Stimulated activated CD4-positive, alpha-beta T cell treated with anti-CD3 and anti-CD28 coated beads, Interleukin-2, amount 100 ng/mL, for 48 hours (primary cell): ENCODE measurements around the gene PCDHGB6.
"Not testable (repeated sequence)": the region's sequence is repeated elsewhere in the genome, so short reads cannot be mapped to it uniquely, and the experiment has no call there.

ENCODE experiments used
- DNase-seq, 2 donors: peaks; one replicate each; pipeline ENCODE4 v3.0.0-alpha.2; 2020

PCDHGB6 gene

GRCh38 chr5:141389153-141390042 is 18.4 kb upstream of the PCDHGB6 start:
- DNase-seq: no peak

DNA sequence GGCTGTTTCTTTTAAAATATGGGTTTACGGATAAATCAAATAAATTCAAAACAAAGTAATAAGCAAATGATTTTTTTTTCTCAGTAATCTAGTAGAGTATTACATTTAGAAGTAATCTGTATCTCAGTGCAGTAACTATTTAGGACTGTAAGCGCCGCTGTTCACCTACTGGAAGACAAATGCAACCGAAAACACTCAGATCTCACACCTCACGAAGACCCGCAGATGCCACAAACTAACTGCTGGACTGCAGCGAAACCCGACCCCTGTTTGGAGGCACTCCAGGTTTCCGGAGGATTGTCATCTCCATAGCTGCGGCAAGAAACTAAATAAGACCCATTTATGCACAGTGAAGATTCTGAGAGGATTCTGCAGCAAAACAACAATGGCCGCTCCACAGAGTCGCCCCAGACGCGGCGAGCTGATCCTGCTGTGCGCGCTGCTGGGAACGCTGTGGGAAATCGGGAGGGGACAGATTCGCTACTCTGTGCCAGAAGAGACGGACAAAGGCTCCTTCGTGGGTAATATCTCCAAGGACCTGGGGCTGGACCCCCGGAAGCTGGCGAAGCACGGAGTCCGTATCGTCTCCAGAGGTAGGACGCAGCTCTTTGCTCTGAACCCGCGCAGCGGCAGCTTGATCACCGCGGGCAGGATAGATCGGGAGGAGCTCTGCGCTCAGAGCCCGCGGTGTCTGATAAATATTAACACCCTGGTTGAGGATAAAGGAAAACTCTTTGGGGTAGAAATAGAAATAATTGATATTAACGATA is 15.2 kb upstream of the PCDHGB6 start, which contains the start of gene PCDHGA8:
Gene PCDHGA8, plus strand, starts transcription at position 205 of the 770 bp plus-strand sequence. Its CDS starts 181 bp downstream, at position 386.
- DNase-seq: no peak

- no peak for DNase-seq
These were observed 14.6 kb upstream of the PCDHGB6 start for GRCh38 chr5:141393267-141393666.

GRCh38 chr5:141394401-141395187 is 13.2 kb upstream of the PCDHGB6 start:
- not testable (repeated sequence) for DNase-seq

DNA sequence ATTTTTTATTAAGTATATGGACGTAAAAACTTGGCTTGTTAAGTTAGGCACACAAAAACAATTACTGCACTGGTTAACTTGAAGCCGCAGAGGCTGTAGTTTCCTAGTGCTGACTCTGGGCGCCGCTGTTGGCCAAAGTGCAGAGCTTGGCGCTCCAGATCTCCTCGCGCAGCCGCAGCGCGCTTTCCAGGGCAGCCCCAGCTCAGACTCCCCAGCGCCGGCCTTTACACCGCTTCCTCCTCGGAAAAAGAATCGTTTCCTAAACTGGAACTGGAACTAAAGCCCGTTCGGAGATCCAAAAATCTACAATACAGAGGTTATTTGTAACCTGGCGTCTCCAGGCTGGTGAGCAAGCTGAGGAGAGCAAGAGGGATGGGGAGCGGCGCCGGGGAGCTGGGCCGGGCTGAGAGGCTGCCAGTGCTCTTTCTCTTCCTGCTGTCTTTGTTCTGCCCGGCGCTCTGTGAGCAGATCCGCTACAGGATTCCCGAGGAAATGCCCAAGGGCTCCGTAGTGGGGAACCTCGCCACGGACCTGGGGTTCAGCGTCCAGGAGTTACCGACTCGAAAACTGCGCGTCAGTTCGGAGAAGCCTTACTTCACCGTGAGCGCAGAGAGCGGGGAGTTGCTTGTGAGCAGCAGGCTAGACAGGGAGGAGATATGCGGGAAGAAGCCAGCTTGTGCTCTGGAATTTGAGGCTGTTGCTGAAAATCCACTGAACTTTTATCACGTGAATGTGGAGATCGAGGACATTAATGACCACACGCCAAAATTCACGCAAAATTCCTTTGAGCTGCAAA is 9.9 kb upstream of the PCDHGB6 start, which contains the start of gene PCDHGB5:
Gene PCDHGB5, plus strand, starts transcription at position 192 of the 796 bp plus-strand sequence. Its CDS starts 181 bp downstream, at position 373.
- DNase-seq: peak in 1 of 2 donors; percentile 37

DNA sequence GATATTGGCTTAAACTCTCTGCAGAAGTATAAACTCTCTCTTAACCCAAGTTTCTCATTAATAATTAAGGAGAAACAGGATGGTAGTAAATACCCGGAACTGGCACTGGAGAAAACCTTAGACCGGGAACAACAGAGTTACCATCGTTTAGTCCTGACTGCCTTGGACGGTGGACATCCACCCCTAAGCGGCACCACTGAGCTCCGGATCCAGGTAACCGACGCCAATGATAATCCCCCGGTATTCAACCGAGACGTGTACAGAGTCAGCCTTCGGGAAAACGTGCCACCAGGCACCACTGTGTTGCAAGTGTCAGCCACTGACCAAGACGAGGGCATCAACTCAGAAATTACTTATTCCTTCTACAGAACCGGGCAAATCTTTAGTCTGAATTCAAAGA is 9.2 kb upstream of the PCDHGB6 start:
- DNase-seq: no peak

- no peak for DNase-seq
These were observed 8.1 kb upstream of the PCDHGB6 start for GRCh38 chr5:141399555-141400258.

GRCh38 chr5:141402553-141403243 is 5.1 kb upstream of the PCDHGB6 start, which contains the start of gene PCDHGA9:
Gene PCDHGA9, plus strand, starts transcription at chr5:141402778. Its CDS starts 175 bp downstream, at chr5:141402953.
- DNase-seq: no peak

DNA sequence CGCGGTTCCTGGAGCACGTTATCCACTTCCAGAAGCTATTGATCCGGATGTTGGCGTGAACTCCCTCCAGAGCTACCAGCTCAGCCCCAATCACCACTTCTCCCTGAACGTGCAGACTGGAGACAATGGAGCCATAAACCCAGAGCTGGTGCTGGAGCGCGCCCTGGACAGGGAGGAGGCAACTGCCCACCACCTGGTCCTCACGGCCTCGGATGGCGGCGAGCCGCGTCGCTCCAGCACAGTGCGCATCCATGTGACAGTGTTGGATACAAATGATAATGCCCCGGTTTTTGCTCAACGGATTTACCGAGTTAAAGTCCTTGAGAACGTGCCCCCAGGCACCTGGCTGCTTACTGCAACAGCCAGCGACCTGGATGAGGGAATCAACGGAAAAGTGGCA is 4.4 kb upstream of the PCDHGB6 start:
- no peak for DNase-seq

GRCh38 chr5:141409598-141410306 is 1.9 kb downstream of the PCDHGB6 start:
- no peak for DNase-seq

- DNase-seq: no peak
These were observed 3.8 kb downstream of the PCDHGB6 start for GRCh38 chr5:141411575-141411974.

DNA sequence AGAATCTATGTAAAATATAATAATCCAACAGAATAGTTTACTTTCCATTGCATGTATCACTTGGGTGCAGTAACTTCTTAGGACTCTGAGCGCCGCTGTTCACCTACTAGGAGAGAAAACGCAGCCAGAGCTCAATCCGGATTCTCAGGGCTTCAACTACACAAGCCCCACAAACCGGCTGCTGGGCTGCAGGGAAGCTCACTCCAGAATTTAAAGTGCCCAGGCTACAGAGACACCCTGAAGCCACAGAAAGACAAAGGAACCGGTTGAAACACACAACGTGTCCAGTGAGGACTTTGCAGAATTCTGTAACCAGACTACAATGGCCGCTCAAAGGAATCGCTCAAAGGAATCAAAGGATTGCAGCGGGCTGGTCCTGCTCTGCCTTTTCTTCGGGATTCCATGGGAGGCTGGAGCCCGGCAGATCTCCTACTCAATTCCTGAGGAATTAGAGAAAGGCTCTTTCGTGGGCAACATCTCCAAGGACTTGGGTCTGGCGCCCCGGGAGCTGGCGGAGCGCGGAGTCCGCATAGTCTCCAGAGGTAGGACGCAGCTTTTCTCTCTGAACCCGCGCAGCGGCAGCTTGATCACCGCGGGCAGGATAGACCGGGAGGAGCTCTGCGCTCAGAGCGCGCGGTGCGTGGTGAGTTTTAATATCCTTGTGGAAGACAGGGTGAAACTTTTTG is 5.2 kb downstream of the PCDHGB6 start, which contains the start of gene PCDHGA10:
Gene PCDHGA10, plus strand, starts transcription at position 134 of the 686 bp plus-strand sequence. Its CDS starts 189 bp downstream, at position 323.
- peak; percentile 39 to 41 for DNase-seq

DNA sequence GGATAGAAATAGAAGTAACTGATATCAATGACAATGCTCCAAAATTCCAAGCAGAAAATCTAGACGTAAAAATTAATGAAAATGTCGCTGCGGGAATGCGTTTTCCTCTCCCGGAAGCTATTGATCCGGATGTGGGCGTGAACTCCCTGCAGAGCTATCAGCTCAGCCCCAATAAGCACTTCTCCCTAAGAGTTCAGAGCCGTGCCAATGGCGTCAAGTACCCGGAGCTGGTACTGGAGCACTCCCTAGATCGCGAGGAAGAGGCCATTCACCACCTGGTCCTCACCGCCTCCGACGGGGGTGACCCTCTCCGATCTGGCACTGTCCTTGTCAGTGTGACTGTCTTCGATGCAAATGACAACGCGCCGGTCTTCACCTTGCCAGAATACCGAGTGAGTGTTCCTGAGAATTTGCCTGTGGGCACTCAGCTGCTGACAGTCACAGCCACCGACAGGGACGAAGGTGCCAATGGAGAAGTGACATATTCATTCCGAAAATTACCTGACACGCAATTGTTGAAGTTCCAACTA is 5.8 kb downstream of the PCDHGB6 start:
- DNase-seq: no peak

DNA sequence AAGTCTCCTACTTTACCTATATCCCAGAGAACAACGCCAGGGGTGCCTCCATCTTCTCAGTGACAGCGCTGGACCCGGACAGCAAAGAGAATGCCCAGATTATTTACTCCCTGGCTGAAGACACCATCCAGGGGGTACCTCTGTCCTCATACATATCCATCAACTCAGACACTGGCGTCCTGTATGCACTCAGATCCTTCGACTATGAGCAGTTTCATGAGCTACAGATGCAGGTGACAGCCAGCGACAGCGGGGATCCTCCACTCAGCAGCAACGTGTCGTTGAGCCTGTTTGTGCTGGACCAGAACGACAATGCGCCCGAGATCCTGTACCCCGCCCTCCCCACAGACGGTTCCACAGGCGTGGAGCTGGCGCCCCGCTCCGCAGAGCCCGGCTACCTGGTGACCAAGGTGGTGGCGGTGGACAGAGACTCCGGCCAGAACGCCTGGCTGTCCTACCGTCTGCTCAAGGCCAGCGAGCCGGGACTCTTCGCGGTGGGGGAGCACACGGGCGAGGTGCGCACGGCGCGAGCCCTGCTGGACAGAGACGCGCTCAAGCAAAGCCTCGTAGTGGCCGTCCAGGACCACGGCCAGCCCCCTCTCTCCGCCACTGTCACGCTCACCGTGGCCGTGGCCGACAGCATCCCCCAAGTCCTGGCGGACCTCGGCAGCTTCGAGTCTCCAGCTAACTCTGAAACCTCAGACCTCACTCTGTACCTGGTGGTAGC is 6.9 kb downstream of the PCDHGB6 start:
- not testable (repeated sequence) for DNase-seq

DNA sequence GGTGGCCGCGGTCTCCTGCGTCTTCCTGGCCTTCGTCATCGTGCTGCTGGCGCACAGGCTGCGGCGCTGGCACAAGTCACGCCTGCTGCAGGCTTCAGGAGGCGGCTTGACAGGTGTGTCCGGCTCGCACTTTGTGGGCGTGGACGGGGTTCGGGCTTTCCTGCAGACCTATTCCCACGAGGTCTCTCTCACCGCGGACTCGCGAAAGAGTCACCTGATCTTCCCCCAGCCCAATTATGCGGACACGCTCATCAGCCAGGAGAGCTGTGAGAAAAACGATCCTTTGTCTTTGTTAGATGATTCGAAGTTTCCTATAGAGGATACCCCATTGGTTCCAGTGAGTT is 7.4 kb downstream of the PCDHGB6 start:
- not testable (repeated sequence) for DNase-seq

DNA sequence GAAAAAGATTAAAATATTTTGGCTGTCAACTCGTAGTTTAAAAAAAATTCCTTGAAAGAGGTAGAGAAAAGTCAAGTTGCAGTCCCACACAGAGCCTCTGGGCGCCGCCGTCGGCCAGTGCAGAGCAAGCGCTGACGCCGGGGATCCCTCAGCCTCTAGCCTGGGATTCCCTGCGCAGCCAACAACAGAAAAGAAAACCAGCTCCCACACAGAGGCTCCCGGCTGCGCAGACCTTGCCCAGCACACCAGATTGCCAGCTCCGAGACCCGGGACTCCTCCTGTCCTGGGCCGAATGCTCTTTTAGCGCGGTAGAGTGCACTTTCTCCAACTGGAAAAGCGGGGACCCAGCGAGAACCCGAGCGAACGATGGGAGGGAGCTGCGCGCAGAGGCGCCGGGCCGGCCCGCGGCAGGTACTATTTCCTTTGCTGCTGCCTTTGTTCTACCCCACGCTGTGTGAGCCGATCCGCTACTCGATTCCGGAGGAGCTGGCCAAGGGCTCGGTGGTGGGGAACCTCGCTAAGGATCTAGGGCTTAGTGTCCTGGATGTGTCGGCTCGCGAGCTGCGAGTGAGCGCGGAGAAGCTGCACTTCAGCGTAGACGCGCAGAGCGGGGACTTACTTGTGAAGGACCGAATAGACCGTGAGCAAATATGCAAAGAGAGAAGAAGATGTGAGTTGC is 9.8 kb downstream of the PCDHGB6 start, which contains the start of gene PCDHGB7:
Gene PCDHGB7, plus strand, starts transcription at position 184 of the 679 bp plus-strand sequence. Its CDS starts 183 bp downstream, at position 367.
- DNase-seq: peak; percentile 49 to 50
